Astrocyte of the hippocampus (primary cell): Measurements from ENCODE around the gene ATG13.
"Not testable (repeated sequence)": the region's sequence is repeated elsewhere in the genome, so short reads cannot be mapped to it uniquely, and the experiment has no call there.

ENCODE experiments used
- DNase-seq: peaks from one replicate; pipeline ENCODE4 v3.0.0; 2011; ENCODE audit warnings: low read depth, low spot score

The ATG13 gene

GRCh38 chr11:46617134-46617971, at the start of gene ATG13, which contains the start of gene HARBI1:
TSS of gene ATG13 (plus strand) at chr11:46617553. CDS start at chr11:46644292, 26,739 bp downstream.
TSS of gene HARBI1 (minus strand) at chr11:46617227. CDS start at chr11:46616237, 990 bp downstream.
- DNase-seq, result peak; percentile 97

GRCh38 chr11:46570790-46571398, 46.5 kb upstream of the ATG13 start:
- DNase-seq, result no peak

- DNase-seq, result no peak
These were observed 42.7 kb upstream of the ATG13 start for GRCh38 chr11:46574656-46575055.

GRCh38 chr11:46577058-46577457, 40.3 kb upstream of the ATG13 start:
- no peak for DNase-seq

- DNase-seq, result no peak
These were observed 34.8 kb upstream of the ATG13 start for GRCh38 chr11:46582588-46582987.

- DNase-seq, result not testable (repeated sequence)
These were observed 33.8 kb upstream of the ATG13 start for GRCh38 chr11:46583513-46583912.

GRCh38 chr11:46588131-46588530, 29.2 kb upstream of the ATG13 start:
- no peak for DNase-seq

- DNase-seq, result no peak
These were observed 28.4 kb upstream of the ATG13 start for GRCh38 chr11:46588915-46589314.

- DNase-seq, result no peak
These were observed 26.4 kb upstream of the ATG13 start for GRCh38 chr11:46590740-46591605.

- DNase-seq, result peak; percentile 96
These were observed 23.6 kb upstream of the ATG13 start, which contains the start of gene AMBRA1 for GRCh38 chr11:46593550-46594373. TSS of gene AMBRA1 (minus strand) at chr11:46594023. CDS start at chr11:46548380, 45,643 bp downstream.

GRCh38 chr11:46594374-46594700, 23.0 kb upstream of the ATG13 start:
- no peak for DNase-seq

GRCh38 chr11:46594785-46595184, 22.6 kb upstream of the ATG13 start:
- DNase-seq, result no peak

- DNase-seq, result no peak
These were observed 20.2 kb upstream of the ATG13 start for GRCh38 chr11:46597155-46597554.

- DNase-seq, result no peak
These were observed 19.6 kb upstream of the ATG13 start for GRCh38 chr11:46597609-46598219.

GRCh38 chr11:46599340-46600193, 17.8 kb upstream of the ATG13 start:
- DNase-seq, result no peak

GRCh38 chr11:46600194-46600960, 17.0 kb upstream of the ATG13 start:
- DNase-seq, result no peak

GRCh38 chr11:46601129-46601528, 16.2 kb upstream of the ATG13 start:
- DNase-seq, result no peak

GRCh38 chr11:46603704-46604308, 13.5 kb upstream of the ATG13 start:
- DNase-seq, result no peak

GRCh38 chr11:46604796-46605195, 12.6 kb upstream of the ATG13 start:
- DNase-seq, result no peak
